ENCODE data around the gene MEP1A. TPM values are rescaled to one million over a fixed set of nuclear protein-coding genes. Genes with fewer than 3 reads are reported as not detected.

MEP1A gene
- polyA plus RNA-seq, 10 donors: 0.30 TPM; not detected in 9

DNA sequence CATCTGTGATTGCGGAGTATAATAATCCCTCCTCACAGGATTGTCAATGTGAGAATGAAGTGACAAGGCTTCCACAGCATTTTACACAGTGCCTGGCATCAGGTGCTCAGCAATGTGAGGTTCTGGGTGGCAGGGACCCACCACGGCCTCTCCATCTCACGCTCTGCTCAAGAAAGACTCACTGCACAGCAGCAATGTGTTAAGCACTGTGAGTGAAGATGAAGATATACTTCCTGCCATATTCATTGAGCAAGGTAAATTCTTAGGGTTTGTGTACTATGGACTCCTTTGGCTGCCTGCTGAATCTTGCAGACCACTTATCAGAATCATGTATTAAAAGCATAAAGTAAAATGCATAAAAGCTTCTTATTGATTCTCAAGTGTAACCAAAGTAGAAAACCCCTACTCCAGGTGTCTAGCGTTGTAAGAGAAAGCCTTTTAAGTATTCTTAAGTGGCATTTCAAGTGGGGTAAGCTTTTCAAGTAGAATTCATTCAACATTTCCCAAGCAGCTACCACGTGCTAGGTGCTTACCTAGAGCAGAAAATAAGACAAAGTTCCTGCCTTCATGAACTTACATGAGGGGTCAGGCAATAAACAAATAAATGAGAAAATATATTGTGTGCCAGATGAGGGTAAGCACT is 17.0 kb upstream of the MEP1A start:
- no peak for DNase-seq

- DNase-seq: no peak
Measured at GRCh38 chr6:46777476-46778346, 15.5 kb upstream of the MEP1A start.

DNA sequence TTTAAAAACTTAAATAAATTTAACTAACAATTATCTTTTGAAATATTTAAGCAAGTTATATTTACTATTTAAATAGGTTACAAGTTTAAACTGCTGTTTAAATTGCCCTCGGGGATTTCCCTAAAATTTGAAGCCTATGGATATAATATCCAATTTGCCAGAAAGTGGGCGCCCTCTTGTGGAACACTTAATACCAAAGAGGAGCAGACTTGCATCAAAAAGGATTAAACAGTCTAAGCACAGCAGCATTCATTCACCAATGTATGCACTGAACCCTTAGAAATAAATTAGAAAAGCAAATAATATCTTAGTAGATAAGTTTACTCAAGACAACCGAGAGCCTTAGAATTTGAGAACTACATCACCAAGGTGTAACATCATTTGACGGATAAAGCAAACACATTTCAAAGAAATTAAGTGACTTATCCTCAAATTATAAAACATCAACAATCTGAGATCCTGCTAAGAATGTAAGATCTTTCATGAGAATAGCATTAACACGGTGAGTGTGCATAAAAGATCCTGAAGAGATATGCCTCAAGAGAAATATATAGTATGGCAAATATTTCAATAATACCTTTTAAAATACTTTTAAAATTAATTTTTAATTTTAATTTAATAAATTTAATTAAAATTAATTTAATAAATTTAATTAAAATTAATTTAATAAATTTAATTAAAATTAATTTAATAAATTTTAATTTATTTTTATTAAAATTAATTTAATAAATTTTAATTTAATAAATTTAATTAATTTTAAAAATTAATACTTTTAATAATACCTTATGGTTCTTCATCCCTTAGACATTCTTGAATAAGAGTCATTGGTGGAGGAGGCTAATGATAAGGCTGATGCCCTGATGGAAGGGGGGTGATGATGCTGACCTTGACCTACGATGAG is 11.5 kb upstream of the MEP1A start:
- DNase-seq: peak; percentile 68 to 81 (median 72)

DNA sequence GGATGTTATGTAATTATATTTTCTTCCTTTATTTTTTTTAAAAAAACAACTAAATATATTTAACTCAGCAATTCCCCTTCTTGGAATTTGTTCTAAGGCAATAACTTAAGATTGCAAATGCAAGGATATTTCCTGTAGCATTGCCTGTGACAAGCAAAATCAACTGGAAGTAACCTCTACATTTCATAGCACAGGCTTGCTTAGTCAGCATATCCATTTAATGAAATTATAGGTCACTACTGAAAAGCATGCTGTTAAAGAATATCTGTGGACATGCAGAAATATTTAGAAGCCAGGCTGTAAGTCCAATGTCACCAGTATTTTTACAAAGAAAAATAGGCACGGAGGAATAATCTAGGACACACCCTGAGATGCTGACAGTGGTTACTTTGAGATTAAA is 8.7 kb upstream of the MEP1A start:
- DNase-seq: no peak

GRCh38 chr6:46787871-46788540 is 5.2 kb upstream of the MEP1A start:
- no peak for DNase-seq

DNA sequence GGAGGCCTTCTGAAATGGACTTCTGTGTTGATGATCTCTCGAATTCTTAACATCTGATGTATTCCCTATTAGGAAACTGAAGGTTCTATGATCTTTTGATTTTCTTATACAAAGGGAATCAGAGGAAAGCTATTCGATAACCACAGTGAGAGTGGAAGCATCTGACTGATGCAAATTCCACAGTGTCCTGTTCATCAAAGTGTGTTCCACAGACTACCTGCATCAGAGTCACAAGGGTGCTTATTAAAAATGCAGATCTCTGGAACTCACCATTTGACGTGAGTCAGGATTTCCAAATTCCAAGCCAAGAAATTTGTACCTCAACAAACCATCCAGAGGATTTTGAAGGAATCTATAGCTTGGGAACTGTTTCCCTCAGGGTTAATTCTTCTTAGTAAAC is 4.4 kb upstream of the MEP1A start:
- DNase-seq: no peak

DNA sequence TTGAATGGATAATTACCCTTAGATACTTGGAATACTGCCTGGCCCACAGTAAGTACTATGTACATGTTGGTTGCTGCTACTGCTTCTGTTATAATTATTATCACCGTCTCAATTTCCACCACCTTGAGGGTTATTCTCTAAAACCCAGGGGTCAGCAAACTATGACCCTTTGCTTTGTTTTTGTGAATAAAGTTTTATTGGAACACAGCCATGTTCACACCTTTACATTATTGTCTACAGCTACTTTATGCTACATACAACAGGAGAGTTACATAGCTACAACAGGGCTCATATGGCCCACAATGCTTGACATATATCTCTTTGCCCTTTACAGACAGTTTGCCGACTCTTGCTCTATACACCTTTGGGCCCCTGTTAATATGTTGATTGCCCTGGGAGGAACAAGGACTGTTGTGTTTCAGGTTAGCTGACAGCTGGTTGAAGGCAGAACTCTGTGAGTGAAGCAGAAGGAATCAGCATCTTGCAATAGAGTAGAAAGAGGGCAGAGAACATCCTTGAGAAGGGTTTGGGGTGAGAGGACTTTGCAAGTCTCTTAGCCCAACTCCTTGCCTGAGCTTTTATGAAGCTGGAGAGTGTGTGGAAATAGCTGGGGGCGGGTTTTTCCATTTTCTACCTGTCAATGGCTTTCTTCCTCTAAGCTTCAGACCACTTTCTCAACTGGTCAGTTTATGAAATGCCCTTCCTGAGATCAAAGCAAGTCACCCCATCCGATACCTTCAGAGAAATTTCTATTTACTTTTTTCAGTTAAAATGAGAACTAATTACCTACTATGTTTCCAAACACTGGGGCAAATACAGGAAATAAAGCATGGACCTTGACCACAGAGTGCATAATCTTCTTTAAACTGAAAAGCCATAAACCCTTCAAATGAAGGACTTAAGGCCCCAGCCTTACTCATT is 3.5 kb upstream of the MEP1A start:
- no peak for DNase-seq

- no peak for DNase-seq
Measured at GRCh38 chr6:46790355-46790874, 2.8 kb upstream of the MEP1A start.

DNA sequence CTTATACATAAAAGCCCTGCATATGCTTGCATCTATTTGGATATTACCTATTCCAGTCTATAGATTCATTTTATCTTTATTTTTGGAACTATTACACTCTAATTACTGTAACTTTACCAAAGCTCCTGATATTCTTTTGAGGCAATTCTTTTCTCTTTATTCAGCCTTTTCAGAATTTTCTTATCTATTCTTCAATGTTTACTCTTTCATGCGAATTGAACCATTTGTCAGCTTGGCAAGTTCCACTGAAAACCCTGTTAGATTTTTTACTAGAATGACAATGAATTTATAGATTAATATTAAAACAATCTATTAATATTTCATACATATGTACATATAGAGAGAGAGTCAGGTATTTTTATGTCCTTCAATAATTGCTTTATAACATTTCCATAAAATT is 554 bp upstream of the MEP1A start:
- DNase-seq: no peak

GRCh38 chr6:46794068-46794467 is 879 bp downstream of the MEP1A start:
- DNase-seq: no peak

- DNase-seq: no peak
Measured at GRCh38 chr6:46795816-46796215, 2.6 kb downstream of the MEP1A start.

DNA sequence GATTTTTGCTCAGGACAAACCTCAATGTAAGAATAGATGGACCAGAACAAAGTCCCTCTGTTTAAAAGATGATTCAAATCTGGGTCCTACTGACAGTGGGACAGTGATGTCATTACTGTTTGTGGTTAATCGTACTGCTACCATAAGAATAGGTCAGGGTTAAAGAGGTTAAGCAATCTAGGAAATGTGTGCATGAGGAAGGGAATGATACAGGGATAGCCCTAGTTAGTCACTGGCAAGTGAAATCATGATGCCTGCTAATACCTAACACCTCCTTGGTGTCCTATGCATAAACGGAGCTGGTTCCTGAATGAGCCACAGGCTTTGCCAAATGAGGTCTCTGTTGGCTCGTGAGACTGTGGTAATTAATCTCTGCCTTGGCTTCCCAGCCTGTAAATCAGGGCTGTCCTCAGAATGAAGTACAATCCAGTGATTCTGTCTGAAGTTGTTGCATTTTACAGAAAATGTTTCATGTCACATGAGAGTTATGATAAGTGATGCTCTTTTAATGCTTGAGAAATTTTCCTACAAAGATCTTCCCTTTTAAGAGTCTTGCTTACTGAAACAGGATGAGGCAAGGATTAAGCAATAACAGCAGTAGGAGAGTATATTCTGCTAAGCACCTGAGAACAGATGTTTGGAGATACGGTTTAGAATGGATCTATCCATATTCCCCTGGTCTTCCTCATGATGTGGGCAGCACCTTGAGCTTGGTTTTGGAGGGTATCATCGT is 3.8 kb downstream of the MEP1A start:
- no peak for DNase-seq

DNA sequence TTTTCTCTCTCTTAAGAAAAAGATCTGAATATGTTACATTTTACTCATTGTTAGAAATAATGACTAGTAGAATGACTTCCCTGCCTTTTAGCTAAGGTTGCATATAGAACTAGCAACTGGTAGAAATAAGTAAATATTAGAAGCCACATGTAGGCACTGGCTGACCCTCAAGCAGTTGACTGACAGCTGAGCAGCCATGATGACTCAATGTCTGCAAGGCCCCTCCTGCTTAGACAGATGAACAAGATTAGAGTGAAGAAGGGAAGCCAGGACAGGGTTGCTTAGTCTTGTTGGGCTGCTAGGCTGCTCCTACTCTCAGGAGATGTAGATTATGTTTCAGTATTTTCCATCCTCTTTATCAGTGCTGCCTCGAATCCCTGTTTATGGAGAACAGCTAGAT is 6.5 kb downstream of the MEP1A start:
- DNase-seq: no peak

DNA sequence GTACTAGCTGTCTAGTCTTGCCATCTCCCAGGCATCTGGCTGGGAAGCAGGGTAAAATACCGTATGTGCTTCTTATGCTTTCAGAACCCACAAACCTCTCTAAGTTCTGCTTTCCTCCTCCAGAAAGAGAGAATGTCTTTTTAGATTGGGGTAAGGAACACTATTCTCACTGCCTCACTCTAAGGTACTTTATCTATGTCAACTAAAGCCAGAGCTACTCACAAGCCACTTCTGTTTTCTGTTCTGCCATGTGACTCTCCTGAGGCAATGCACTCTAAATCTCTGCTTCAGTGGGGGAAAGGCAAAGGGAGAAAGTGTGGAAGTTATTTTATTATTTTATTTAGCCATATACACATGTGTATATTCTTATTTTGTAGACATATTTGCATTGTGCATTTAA is 15.6 kb downstream of the MEP1A start:
- no peak for DNase-seq

GRCh38 chr6:46815130-46815529 is 21.9 kb downstream of the MEP1A start:
- DNase-seq: no peak

DNA sequence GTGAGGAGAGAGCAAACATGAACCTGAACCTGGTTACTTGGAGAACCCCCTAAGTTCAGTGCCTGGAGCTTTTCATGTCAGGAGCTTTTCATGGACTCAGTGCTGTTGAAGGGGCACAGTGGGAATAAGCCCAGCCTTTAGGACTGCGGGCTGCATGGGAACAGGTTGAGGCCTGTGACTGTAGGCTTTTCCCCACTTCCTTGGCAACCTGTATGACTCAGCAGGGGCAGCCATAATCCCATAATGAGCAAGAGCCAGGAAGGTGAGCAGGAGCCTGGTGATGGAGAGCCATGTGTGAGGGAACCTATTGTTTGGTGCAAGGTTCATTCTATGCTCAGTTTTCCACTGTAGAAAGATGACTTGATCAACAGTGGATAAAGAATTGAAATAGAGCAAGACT is 23.4 kb downstream of the MEP1A start:
- no peak for DNase-seq

DNA sequence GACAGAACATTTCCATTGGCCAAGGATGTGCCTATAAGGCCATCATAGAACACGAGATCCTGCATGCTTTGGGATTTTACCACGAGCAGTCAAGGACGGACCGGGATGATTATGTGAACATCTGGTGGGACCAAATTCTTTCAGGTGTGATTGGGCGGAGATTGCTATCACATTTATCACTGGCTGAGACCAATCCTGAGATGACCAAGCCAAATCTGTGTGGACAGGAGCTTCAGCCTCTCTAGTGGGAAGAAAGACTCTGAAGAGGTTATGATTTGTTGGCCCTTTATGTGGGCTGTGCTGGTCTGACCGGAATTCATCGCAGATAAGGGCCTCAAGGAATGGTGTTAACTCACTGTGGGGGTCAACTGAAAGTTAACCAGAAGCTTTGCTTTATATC is 26.4 kb downstream of the MEP1A start:
- no peak for DNase-seq

DNA sequence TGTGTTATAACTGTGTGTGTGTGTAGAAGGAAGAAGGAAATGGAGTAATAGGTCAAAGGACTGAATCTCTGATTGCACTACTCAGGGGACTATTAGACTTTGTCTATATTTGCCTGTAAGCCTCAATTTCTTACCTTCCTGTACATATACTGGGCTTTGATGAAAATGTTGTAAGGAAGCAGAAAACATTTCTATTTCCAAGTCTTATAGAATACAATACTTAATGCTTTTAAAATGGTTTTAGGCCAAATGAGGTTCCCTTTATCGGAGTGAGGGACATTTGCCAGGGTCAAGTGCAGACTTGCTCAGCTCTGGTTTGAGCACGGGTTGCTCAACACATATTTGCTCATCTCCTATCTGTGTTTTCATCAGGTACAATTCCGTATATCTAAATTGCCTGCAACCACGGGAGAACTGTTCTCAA is 28.3 kb downstream of the MEP1A start:
- no peak for DNase-seq

DNA sequence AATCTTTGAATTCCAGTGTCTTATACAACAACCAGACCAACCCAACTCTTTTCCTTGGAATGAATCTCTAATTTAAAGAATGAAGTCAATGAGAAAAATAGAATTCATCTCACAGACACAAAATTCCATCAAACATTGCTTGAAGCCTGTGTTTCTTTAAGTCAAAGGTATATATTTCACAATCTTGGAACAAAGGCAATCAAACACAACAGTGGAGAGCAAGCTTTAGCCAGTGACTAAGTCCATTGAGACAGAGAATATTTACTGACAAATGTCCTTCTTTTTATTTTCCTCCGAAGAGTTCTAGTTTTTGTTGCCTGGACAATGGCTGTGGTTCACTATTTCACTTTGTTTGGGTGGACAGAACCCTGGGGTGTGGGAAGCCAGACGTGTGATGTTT is 35.8 kb downstream of the MEP1A start:
- no peak for DNase-seq

- DNase-seq: no peak
Measured at GRCh38 chr6:46832816-46833215, 39.6 kb downstream of the MEP1A start.

Data from muscle of back (tissue), 11 donors.